GM13976 (cell line): Measurements from ENCODE around the gene GPR135.

Source experiments
- DNase-seq: peaks from one replicate; pipeline ENCODE4 v3.0.0; 2012; ENCODE audit warnings: low spot score
- in situ Hi-C: fragments of 300-500 bp; cut with MboI; formaldehyde crosslinking; loops from one replicate; pipeline ENCODE4 v1.12.0; 2022; ENCODE audit warnings: low sequenced_read_pairs, mixed read lengths, inconsistent platforms; ENCODE audit not compliant: unreplicated experiment
- TF ChIP-seq, protein P1 (sequence below): IDR thresholded peaks from 2 replicates; pipeline ENCODE4 v1.5.1; 2012; ENCODE audit warnings: borderline replicate concordance, mild to moderate bottlenecking; ENCODE audit not compliant: insufficient read depth; ENCODE audit errors: extremely low read depth, missing control alignments, control extremely low read depth

Gene GPR135

DNA sequence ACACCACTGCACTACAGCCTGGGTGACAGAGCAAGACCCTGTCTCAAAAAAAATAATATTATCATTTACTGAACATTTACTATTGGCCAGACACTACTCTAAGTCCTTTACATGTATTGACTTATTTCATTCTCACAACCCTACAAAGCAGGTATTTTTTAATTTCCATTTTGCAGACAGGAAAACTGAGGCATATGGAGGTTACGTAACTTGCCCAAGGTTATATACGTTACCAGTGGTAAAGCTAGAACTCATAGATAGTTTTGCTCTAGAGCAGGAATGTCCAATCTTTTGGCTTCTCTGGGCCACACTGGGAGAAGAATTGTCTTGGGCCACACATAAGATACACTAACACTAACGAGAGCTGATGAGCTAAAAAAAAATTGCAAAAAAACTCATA is 13.4 kb upstream of the GPR135 start:
- TF ChIP-seq, protein P1, sequence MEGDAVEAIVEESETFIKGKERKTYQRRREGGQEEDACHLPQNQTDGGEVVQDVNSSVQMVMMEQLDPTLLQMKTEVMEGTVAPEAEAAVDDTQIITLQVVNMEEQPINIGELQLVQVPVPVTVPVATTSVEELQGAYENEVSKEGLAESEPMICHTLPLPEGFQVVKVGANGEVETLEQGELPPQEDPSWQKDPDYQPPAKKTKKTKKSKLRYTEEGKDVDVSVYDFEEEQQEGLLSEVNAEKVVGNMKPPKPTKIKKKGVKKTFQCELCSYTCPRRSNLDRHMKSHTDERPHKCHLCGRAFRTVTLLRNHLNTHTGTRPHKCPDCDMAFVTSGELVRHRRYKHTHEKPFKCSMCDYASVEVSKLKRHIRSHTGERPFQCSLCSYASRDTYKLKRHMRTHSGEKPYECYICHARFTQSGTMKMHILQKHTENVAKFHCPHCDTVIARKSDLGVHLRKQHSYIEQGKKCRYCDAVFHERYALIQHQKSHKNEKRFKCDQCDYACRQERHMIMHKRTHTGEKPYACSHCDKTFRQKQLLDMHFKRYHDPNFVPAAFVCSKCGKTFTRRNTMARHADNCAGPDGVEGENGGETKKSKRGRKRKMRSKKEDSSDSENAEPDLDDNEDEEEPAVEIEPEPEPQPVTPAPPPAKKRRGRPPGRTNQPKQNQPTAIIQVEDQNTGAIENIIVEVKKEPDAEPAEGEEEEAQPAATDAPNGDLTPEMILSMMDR: no peak
- DNase-seq: no peak
- in situ Hi-C loops: no loop called here

DNA sequence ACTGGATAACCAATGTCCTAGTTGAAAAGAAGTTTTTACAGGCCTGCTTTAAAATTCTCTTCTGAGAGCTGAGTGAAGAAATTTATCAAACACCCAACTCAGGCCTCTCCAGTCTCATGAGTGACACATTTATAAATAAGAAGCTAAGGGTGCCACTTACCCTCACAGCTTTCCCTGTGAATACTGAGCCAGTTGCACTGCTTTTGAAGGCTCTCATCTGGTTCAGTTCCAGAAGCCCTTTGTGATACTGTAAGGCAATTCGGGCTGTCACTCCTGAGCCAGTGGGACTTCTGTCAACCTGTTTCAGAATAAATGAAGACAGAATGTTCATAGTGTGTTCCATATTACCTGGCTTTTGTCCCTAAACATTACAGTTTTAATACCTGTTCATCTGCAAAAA is 10.5 kb upstream of the GPR135 start:
- TF ChIP-seq, protein P1: no peak
- DNase-seq: no peak
- in situ Hi-C loops: no loop called here

DNA sequence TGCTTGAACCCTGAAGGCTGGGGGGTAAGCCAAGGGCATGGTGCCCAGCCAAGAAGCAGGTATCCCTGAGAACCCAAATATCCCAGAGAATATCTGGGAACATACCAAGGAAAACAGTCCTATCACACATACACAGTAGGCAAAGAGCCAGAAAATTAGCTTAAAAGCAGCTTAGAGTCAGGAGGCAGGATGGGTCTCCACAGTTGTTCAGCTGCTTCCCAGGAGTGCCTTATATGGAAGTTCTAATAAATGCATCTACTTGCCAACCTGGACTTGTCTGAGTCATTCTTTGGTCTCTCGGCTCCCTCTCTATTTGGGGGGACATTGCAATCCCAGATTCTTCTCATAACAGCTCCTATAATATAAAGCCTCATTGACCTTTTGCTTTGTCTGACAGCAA is 9.0 kb upstream of the GPR135 start:
- DNase-seq: no peak
- in situ Hi-C loops: no loop called here
- TF ChIP-seq, protein P1: no peak

DNA sequence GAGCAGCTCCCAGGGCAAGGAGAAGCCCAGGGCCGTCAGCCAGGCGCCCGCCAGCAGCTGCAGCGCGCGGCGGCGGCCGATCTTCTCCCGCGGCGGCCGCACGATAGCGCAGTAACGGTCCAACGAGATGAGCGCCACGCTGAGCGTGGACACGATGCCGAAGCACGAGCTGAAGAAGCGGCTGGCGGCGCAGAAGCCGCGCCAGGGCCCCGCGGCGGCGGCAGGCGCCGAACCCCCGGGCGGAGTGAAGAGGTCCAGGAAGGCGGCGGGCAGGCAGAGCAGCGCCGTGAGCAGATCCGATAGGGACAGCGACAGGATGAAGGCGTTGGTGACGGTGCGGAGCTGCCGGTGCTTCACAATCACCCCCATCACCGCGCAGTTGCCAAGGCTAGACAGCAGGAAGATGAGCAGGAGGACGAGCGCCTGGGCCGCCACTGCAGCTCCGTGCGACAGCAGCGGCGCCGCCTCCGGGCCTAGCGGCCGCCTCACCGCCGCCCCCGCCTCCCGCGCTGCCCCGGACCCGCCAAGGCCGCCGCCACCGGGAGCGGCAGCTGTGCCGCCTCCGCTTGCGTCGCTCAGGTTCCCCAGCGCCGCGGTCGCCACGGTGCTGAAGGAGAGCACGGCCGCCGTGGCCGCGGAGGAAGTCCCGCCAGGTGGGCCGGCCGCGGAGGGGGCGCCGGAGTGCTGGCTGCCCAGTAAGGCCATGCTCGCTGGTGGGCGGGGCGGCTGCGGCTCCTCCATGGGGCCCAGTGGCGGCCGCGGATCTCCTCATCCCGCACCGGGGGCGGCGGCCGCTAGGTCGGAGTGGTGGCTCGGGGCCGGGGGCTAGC is 479 bp downstream of the GPR135 start:
- TF ChIP-seq, protein P1: no peak
- in situ Hi-C loops: no loop called here
- peak; percentile 81 for DNase-seq

DNA sequence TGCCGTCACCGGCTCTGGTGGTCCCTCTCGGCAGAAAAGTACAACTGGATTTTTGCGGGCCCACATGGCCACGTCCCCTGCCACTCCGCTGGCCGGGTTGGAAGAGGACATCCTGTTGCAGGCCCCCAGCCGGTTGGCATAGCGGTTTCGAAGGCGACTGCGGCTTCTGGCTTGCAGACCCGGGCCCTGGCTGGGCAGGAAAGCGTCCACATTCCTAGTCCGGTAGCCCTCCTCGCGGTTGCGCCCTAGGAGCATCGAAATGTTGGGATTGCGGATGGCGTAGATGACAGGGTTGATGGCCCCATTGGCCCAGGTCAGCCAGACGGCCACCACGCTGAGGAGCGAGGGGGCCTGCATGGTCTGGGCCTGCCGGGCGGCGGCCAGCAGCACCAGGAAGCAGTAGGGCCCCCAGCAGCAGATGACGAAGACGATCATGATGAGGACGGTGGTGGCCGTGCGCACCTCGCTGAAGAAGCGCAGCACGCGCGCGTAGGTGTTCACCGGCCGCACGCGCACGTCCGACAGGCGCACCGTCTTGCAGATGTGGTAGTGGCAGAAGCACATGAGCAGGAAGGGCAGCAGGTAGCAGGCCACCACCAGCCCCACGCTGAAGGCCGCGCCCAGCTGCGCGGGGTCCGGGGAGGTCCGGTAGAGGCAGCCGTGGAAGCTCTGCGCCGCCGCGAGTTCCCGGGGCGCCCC is 1.2 kb downstream of the GPR135 start:
- DNase-seq: peak; percentile 70
- TF ChIP-seq, protein P1: no peak
- in situ Hi-C loops: no loop called here

DNA sequence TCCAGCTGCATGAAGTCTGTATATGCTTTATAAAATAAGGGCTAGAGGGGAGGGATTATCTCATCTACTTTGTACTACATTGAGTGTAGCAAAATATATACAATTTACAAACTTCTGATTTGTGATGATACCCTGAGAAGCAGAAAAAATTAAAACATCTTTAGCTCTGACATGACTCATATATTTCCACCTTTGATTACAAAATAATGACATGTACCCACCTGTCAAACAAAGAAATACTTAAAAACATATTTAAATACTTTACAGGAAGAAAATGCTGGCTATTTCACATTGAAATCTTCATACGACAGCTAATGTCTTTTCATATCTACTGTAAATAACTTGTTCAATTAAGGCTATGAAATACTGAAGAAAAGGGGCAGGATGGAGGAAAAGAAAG is 3.3 kb downstream of the GPR135 start:
- TF ChIP-seq, protein P1: no peak
- in situ Hi-C loops: no loop called here
- DNase-seq: no peak
